Loucy (cell line): ENCODE data around the gene KLHDC3.

ENCODE experiments used
- H2AFZ ChIP-seq: fragments of 200-600 bp; sonication (generic); 2 replicates; pipeline ENCODE4 v1.6.0; 2016; ENCODE audit warnings: antibody characterized with exemption, mild to moderate bottlenecking, low read length, moderate library complexity
- H3F3A ChIP-seq: fragments of 200-600 bp; 2 replicates; pipeline ENCODE4 v1.6.0; 2016; ENCODE audit warnings: antibody characterized with exemption, low read depth, mild to moderate bottlenecking
- H3K27me3 ChIP-seq: fragments of 200-600 bp; sonication (generic); 2 replicates; pipeline ENCODE4 v1.6.1; 2014; ENCODE audit warnings: low read length, mild to moderate bottlenecking; ENCODE audit not compliant: insufficient read depth, poor library complexity, severe bottlenecking
- H3K36me3 ChIP-seq: fragments of 200-600 bp; sonication (generic); 2 replicates; pipeline ENCODE4 v1.6.1; 2016; ENCODE audit warnings: low read length; ENCODE audit not compliant: insufficient read depth
- H3K4me1 ChIP-seq: fragments of 200-600 bp; sonication (generic); 2 replicates; pipeline ENCODE4 v1.5.1; 2014; ENCODE audit warnings: low read length, mild to moderate bottlenecking; ENCODE audit not compliant: insufficient read depth, poor library complexity, severe bottlenecking
- H3K4me2 ChIP-seq: fragments of 200-600 bp; sonication (generic); 2 replicates; pipeline ENCODE4 v1.6.0; 2014; ENCODE audit warnings: antibody characterized with exemption, low read length, low read depth, mild to moderate bottlenecking; ENCODE audit not compliant: poor library complexity, severe bottlenecking
- H3K4me3 ChIP-seq: fragments of 200-600 bp; sonication (generic); 2 replicates; pipeline ENCODE4 v1.5.1; 2014; ENCODE audit warnings: low read length, mild to moderate bottlenecking, mixed read lengths; ENCODE audit not compliant: poor library complexity, severe bottlenecking
- H3K79me2 ChIP-seq: fragments of 200-600 bp; sonication (generic); 2 replicates; pipeline ENCODE4 v1.6.1; 2014; ENCODE audit warnings: low read length; ENCODE audit not compliant: insufficient read depth
- H3K9ac ChIP-seq: fragments of 200-600 bp; sonication (generic); 2 replicates; pipeline ENCODE4 v1.6.0; 2014; ENCODE audit warnings: mild to moderate bottlenecking, low read depth, low read length, moderate library complexity; ENCODE audit not compliant: poor library complexity, severe bottlenecking
- H3K9me2 ChIP-seq: fragments of 200-600 bp; sonication (generic); replicated peaks from 2 replicates; pipeline ENCODE4 v1.6.1; 2016; ENCODE audit warnings: low read depth, low read length, mixed read lengths
- H3K9me3 ChIP-seq: fragments of 200-600 bp; sonication (generic); 2 replicates; pipeline ENCODE4 v1.6.1; 2014; ENCODE audit warnings: mild to moderate bottlenecking, antibody characterized with exemption, low read length, low read depth; ENCODE audit not compliant: insufficient read depth
- H4K20me1 ChIP-seq: fragments of 200-600 bp; sonication (generic); 2 replicates; pipeline ENCODE4 v1.6.0; 2014; ENCODE audit warnings: antibody characterized with exemption, low read length, mild to moderate bottlenecking; ENCODE audit not compliant: insufficient read depth, poor library complexity, severe bottlenecking
- CTCF ChIP-seq: fragments of 200-600 bp; sonication (generic); conservative IDR thresholded peaks from 2 replicates; pipeline ENCODE4 v1.5.1; 2014; ENCODE audit warnings: mild to moderate bottlenecking, antibody characterized with exemption, low read length
- EZH2phosphoT487 ChIP-seq: fragments of 200-600 bp; IDR thresholded peaks from 2 replicates; pipeline ENCODE4 v1.6.1; 2018; ENCODE audit warnings: antibody characterized with exemption, mild to moderate bottlenecking, moderate library complexity, borderline replicate concordance

The KLHDC3 gene

GRCh38 chr6:43029120-43029519 lies 15.1 kb downstream of the KLHDC3 start:
- Histone ChIP-seq H3K36me3 (peaks cover 42% of the 10 kb centered on the region), H3K9ac (no peak overlapping the region), H4K20me1 (peaks cover 6% of the 10 kb centered on the region), H3K4me2 (no peak overlapping the region), H3K4me3 (no peak overlapping the region), H2AFZ (no peak overlapping the region), H3K4me1 (peaks cover 3% of the 10 kb centered on the region), H3F3A (no peaks in the 10 kb centered on the region), H3K9me3 (no peaks in the 10 kb centered on the region), H3K79me2 (peaks cover 10% of the 10 kb centered on the region; the same call in 1 of the 2 replicates), H3K27me3 (no peaks in the 10 kb centered on the region), H3K9me2 (no peaks in the 10 kb centered on the region)
- TF ChIP-seq CTCF: no peak
- no peak for TF ChIP-seq EZH2phosphoT487

GRCh38 chr6:43032326-43032725 lies 18.3 kb downstream of the KLHDC3 start:
- Histone ChIP-seq H3K9ac (no peak overlapping the region), H3K4me1 (no peaks in the 10 kb centered on the region), H3K36me3 (peaks cover 30% of the 10 kb centered on the region), H3F3A (no peaks in the 10 kb centered on the region), H2AFZ (no peak overlapping the region), H3K79me2 (no peaks in the 10 kb centered on the region), H3K9me2 (no peaks in the 10 kb centered on the region), H3K27me3 (no peaks in the 10 kb centered on the region), H3K4me2 (no peak overlapping the region), H3K4me3 (no peak overlapping the region), H4K20me1 (no peaks in the 10 kb centered on the region), H3K9me3 (no peaks in the 10 kb centered on the region)
- TF ChIP-seq EZH2phosphoT487 (no peak), CTCF (no peak)

DNA sequence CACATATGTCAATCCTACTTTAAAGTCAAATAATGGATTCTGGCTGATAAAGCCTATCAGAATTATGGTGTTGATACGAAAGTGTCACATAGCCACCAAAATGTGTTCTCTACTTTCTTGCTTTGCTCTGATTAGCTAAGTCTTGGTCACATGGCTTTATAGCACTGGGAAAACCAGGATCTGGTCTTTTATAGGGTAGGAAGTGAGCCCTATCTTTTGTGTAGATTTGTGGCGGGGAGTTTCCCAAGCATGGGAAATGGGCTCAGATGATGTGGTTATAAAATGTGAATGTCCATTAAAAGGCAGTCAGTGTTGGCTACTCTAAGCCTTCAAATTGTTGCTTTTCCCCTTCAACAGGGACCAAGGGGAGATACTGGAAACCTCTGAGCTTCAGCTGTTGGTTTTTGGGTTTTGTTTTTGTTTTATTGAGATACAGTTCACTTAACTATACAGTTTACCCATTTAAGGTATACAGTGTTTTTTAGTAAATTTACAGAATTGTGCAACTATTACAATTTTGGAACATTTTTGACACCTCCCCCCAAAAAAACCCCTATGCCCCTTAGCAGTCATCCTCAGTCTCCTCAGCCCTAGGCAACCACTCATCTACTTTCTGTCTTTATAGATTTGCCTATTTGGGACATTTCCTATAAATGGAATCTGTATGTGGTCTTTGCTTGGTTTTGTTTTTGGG lies 19.6 kb downstream of the KLHDC3 start:
- Histone ChIP-seq H3K4me3 (no peak overlapping the region), H4K20me1 (no peaks in the 10 kb centered on the region), H3K4me1 (no peaks in the 10 kb centered on the region), H3K9ac (no peak overlapping the region), H3K4me2 (no peak overlapping the region), H3F3A (no peaks in the 10 kb centered on the region), H3K9me3 (no peaks in the 10 kb centered on the region), H2AFZ (no peak overlapping the region), H3K79me2 (no peaks in the 10 kb centered on the region), H3K27me3 (no peaks in the 10 kb centered on the region), H3K9me2 (no peaks in the 10 kb centered on the region), H3K36me3 (peaks cover 27% of the 10 kb centered on the region)
- TF ChIP-seq CTCF: no peak
- TF ChIP-seq EZH2phosphoT487: no peak
